DND-41 (cell line): ENCODE results near the gene LTN1.
"Not testable (repeated sequence)": the region's sequence is repeated elsewhere in the genome, so short reads cannot be mapped to it uniquely, and the experiment has no call there.

Source experiments
- ATAC-seq: fragments of 200-7000 bp; cut with Tn5 transposase; 3 replicates; pipeline ENCODE4 v1.9.1; 2021; ENCODE audit warnings: low read depth; ENCODE audit not compliant: insufficient read depth
- DNase-seq: peaks from one replicate; pipeline ENCODE4 v3.0.0-alpha.2; 2020
- H2AFZ ChIP-seq: 2 replicates; pipeline ENCODE4 v1.6.0; 2012; ENCODE audit warnings: low read depth, low read length
- H3K27ac ChIP-seq: 2 replicates; pipeline ENCODE4 v1.5.1; 2012; ENCODE audit warnings: low read length, inconsistent platforms
- H3K27me3 ChIP-seq: fragments of 200-600 bp; sonication (generic); 2 replicates; pipeline ENCODE4 v1.6.0; 2012; ENCODE audit warnings: low read length, mild to moderate bottlenecking, inconsistent platforms; ENCODE audit not compliant: insufficient read depth, poor library complexity
- H3K36me3 ChIP-seq: 2 replicates; pipeline ENCODE4 v1.5.1; 2012; ENCODE audit warnings: low read length, inconsistent platforms; ENCODE audit not compliant: insufficient read depth
- H3K4me1 ChIP-seq: 2 replicates; pipeline ENCODE4 v1.5.1; 2012; ENCODE audit warnings: mild to moderate bottlenecking, low read length; ENCODE audit not compliant: insufficient read depth
- H3K4me2 ChIP-seq: 2 replicates; pipeline ENCODE4 v1.6.0; 2012; ENCODE audit warnings: mild to moderate bottlenecking, moderate library complexity, low read length, inconsistent platforms; ENCODE audit not compliant: insufficient read depth
- H3K4me3 ChIP-seq, 2 experiments: fragments of 200-600 bp in 1 of 2; shearing (Covaris generic) in 1 of 2; 2 replicates each; pipeline ENCODE4 v1.5.1; 2012 to 2016; ENCODE audit warnings: inconsistent platforms in 2 of 2, low read length in 2 of 2, mild to moderate bottlenecking in 2 of 2, low read depth in 1 of 2, moderate library complexity in 1 of 2
- H3K79me2 ChIP-seq: 2 replicates; pipeline ENCODE4 v1.6.0; 2012; ENCODE audit warnings: low read length, inconsistent platforms; ENCODE audit not compliant: insufficient read depth
- H3K9ac ChIP-seq: 2 replicates; pipeline ENCODE4 v1.6.0; 2012; ENCODE audit warnings: low read depth, mild to moderate bottlenecking, inconsistent platforms, low read length, moderate library complexity
- H3K9me3 ChIP-seq: 2 replicates; pipeline ENCODE4 v1.5.1; 2012; ENCODE audit warnings: low read length, moderate library complexity, mild to moderate bottlenecking, inconsistent platforms; ENCODE audit not compliant: insufficient read depth, severe bottlenecking
- H4K20me1 ChIP-seq: 2 replicates; pipeline ENCODE4 v1.6.0; 2012; ENCODE audit warnings: low read length; ENCODE audit not compliant: insufficient read depth
- CTCF ChIP-seq: IDR thresholded peaks from 2 replicates; pipeline ENCODE4 v1.5.1; 2012; ENCODE audit warnings: borderline replicate concordance, low read length, moderate library complexity, mild to moderate bottlenecking; ENCODE audit not compliant: poor library complexity, severe bottlenecking; ENCODE audit errors: extremely low read depth
- EZH2 ChIP-seq: IDR thresholded peaks from 3 replicates; pipeline ENCODE4 v1.6.1; 2012; ENCODE audit warnings: borderline replicate concordance, low read depth, mild to moderate bottlenecking, moderate library complexity, low read length, inconsistent platforms; ENCODE audit not compliant: severe bottlenecking

LTN1 gene

GRCh38 chr21:28993293-28993629 lies 584 bp upstream of the LTN1 start:
- Histone ChIP-seq H2AFZ (peak overlapping the region; percentile 56), H3K79me2 (peaks cover 44% of the 10 kb centered on the region), H3K27me3 (no peaks in the 10 kb centered on the region), H3K36me3 (peaks cover 6% of the 10 kb centered on the region; the same call in 1 of the 2 replicates), H4K20me1 (no peaks in the 10 kb centered on the region), H3K4me1 (peaks cover 35% of the 10 kb centered on the region), H3K27ac (peak overlapping the region; percentile 83), H3K4me2 (peak overlapping the region; percentile 69), H3K9ac (peak overlapping the region; percentile 64), H3K9me3 (no peaks in the 10 kb centered on the region), H3K4me3 (peak overlapping the region; percentile 16 to 80; a peak in 3 of 4 replicates)
- ATAC-seq = no peak
- no peak for DNase-seq
- no peak for TF ChIP-seq CTCF

- DNase-seq (peak; percentile 11), ATAC-seq (peak; percentile 0; the same call in 1 of the 3 replicates)
- peaks cover 56% of the 10 kb centered on the region for H3K79me2 ChIP-seq
These were observed 684 bp downstream of the LTN1 start for GRCh38 chr21:28991861-28992525.

GRCh38 chr21:28988146-28988545 lies 4.5 kb downstream of the LTN1 start:
- H3K27me3 ChIP-seq, H3K4me3 ChIP-seq, H3K4me2 ChIP-seq, ATAC-seq, H2AFZ ChIP-seq, H3K27ac ChIP-seq, H3K9me3 ChIP-seq, DNase-seq, H4K20me1 ChIP-seq, H3K9ac ChIP-seq: not testable (repeated sequence)
- Histone ChIP-seq H3K36me3 (peaks cover 32% of the 10 kb centered on the region), H3K79me2 (peaks cover 66% of the 10 kb centered on the region), H3K4me1 (peaks cover 27% of the 10 kb centered on the region)

More at GRCh38 chr21:28991861-28992525, 684 bp downstream of the LTN1 start:
- H3K4me2 ChIP-seq = peak overlapping the region; percentile 78
- H3K36me3 ChIP-seq = peaks cover 6% of the 10 kb centered on the region; the same call in 1 of the 2 replicates
- H3K27ac ChIP-seq = peak overlapping the region; percentile 80
- no peaks in the 10 kb centered on the region for H3K27me3 ChIP-seq
- no peak for TF ChIP-seq CTCF
- no peak for TF ChIP-seq EZH2
- H3K9me3 ChIP-seq = no peaks in the 10 kb centered on the region
- H3K4me1 ChIP-seq = peaks cover 35% of the 10 kb centered on the region
- no peaks in the 10 kb centered on the region for H4K20me1 ChIP-seq
- peak overlapping the region; percentile 64 for H3K9ac ChIP-seq
- H3K4me3 ChIP-seq = peak overlapping the region; percentile 67 to 80
- H2AFZ ChIP-seq = peak overlapping the region; percentile 84

- no peak for ATAC-seq
- TF ChIP-seq CTCF = no peak
- TF ChIP-seq EZH2 = no peak
- Histone ChIP-seq H3K27me3 (no peaks in the 10 kb centered on the region), H3K79me2 (peaks cover 56% of the 10 kb centered on the region), H3K4me1 (peaks cover 23% of the 10 kb centered on the region), H2AFZ (no peak overlapping the region), H3K4me3 (no peak overlapping the region), H3K9me3 (no peaks in the 10 kb centered on the region), H3K9ac (no peak overlapping the region), H4K20me1 (no peaks in the 10 kb centered on the region), H3K4me2 (no peak overlapping the region), H3K36me3 (peaks cover 47% of the 10 kb centered on the region), H3K27ac (no peak overlapping the region)
- DNase-seq = no peak
These were observed 6.0 kb downstream of the LTN1 start for GRCh38 chr21:28986677-28987076.
